Ascending aorta (tissue), 2 donors: ENCODE results near the gene ATXN7L1. TPM values are rescaled to one million over a fixed set of nuclear protein-coding genes. Genes with fewer than 3 reads are reported as not detected.

Source experiments
- DNase-seq, 2 donors: peaks; one replicate each; pipeline ENCODE4 v3.0.0-alpha.2; 2019; ENCODE audit warnings: low spot score in 2 of 2
- H3K27ac ChIP-seq, 2 donors: fragments of 200-600 bp; sonication (generic); one replicate each; pipeline ENCODE4 v1.5.1; 2016 to 2017; ENCODE audit warnings: mild to moderate bottlenecking in 1 of 2
- H3K27me3 ChIP-seq: fragments of 200-600 bp; sonication (generic); one replicate; pipeline ENCODE4 v1.5.1; 2017
- H3K36me3 ChIP-seq, 2 donors: fragments of 200-600 bp; sonication (generic); one replicate each; pipeline ENCODE4 v1.5.1; 2016
- H3K4me1 ChIP-seq, 2 donors: fragments of 200-600 bp; sonication (generic); one replicate each; pipeline ENCODE4 v1.5.1; 2016 to 2017; ENCODE audit warnings: mild to moderate bottlenecking in 1 of 2
- H3K4me3 ChIP-seq, 2 donors: fragments of 200-600 bp; sonication (generic); one replicate each; pipeline ENCODE4 v1.5.1; 2016 to 2017; ENCODE audit warnings: mild to moderate bottlenecking in 1 of 2
- H3K9me3 ChIP-seq, 2 donors: fragments of 200-600 bp; sonication (generic); one replicate each; pipeline ENCODE4 v1.5.1; 2016
- CTCF ChIP-seq, 3 experiments: fragments of 200-600 bp in 2 of 3; fragments of 450-650 bp in 1 of 3; sonication (generic) in 2 of 3; IDR thresholded peaks; one replicate each; pipeline ENCODE4 v1.5.1; 2016 to 2019; ENCODE audit warnings: antibody characterized with exemption in 3 of 3, mild to moderate bottlenecking in 1 of 3, moderate library complexity in 1 of 3
- intact Hi-C: fragments of 100-400 bp; cut with DNase I; formaldehyde crosslinking; loops from one replicate; pipeline ENCODE4 v1.15.1; 2023
- total RNA-seq: library from RNA; depleted of rRNA; stranded (reverse); fragments of >200 nt; gene quantifications from one replicate; pipeline ENCODE4 v1.1.0, GENCODE V29; 2016

Gene ATXN7L1
- total RNA-seq, 1 donor from 2014 or later = 7.5 TPM

- Histone ChIP-seq H3K36me3 (peaks cover 0 to 4% of the 10 kb centered on the region in 2 donors), H3K9me3 (no peaks in the 10 kb centered on the region), H3K4me3 (no peak overlapping the region), H3K4me1 (no peaks in the 10 kb centered on the region), H3K27ac (no peak overlapping the region), H3K27me3 (no peaks in the 10 kb centered on the region)
- TF ChIP-seq CTCF (IDR thresholded peaks at IDR 0.05) = no peak
- no peak for DNase-seq
- intact Hi-C loops = no loop called here
Observed at GRCh38 chr7:105751054-105751453, 125.3 kb downstream of the ATXN7L1 start.

GRCh38 chr7:105748701-105749100 is 127.7 kb downstream of the ATXN7L1 start:
- H3K4me1 ChIP-seq = no peaks in the 10 kb centered on the region
- no peak for TF ChIP-seq CTCF (IDR thresholded peaks at IDR 0.05)
- no peak overlapping the region for H3K4me3 ChIP-seq
- H3K36me3 ChIP-seq = peaks cover 0 to 4% of the 10 kb centered on the region in 2 donors
- DNase-seq = no peak
- intact Hi-C loops = no loop called here
- H3K27ac ChIP-seq = no peak overlapping the region
- no peaks in the 10 kb centered on the region for H3K9me3 ChIP-seq
- no peaks in the 10 kb centered on the region for H3K27me3 ChIP-seq

DNA sequence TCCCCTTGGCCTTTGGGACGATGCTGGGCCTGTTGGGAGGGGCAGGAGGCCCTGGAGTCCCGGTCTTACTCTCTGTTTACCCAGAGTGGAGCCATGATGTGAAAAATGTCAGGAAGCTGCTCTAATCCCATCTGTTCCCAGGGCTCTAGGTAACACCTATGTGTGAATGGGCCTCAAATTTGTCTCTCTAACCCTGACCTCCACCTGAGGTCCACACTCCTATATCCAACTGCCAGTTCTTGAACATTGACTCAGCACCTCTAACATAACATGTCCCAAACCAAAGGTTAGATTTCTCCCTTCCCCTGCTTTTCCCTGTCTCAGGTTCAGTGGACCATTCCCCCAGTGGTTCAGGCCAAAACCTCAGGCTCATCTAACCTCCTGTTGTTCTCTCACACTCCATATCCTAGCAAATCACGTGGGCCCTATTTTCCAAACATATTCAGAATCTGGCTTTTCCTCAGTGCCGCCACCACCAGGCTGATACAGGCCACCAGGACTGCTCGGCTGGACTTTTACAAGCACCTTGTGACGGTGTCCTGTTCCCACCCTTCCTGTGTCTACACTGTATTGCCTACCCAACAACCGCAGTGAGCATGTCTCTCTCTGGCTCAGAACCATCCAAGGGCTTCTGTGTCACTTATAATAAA is 130.6 kb downstream of the ATXN7L1 start:
- Histone ChIP-seq H3K4me1 (no peaks in the 10 kb centered on the region), H3K27me3 (no peaks in the 10 kb centered on the region), H3K4me3 (no peak overlapping the region), H3K36me3 (no peaks in the 10 kb centered on the region), H3K9me3 (no peaks in the 10 kb centered on the region), H3K27ac (no peak overlapping the region)
- intact Hi-C loops = no loop called here
- TF ChIP-seq CTCF (IDR thresholded peaks at IDR 0.05) = no peak
- DNase-seq = no peak

GRCh38 chr7:105744258-105744657 is 132.1 kb downstream of the ATXN7L1 start:
- no peak for TF ChIP-seq CTCF (IDR thresholded peaks at IDR 0.05)
- no peak overlapping the region for H3K4me3 ChIP-seq
- no peaks in the 10 kb centered on the region for H3K27me3 ChIP-seq
- no peaks in the 10 kb centered on the region for H3K9me3 ChIP-seq
- no peak overlapping the region for H3K27ac ChIP-seq
- no peaks in the 10 kb centered on the region for H3K36me3 ChIP-seq
- H3K4me1 ChIP-seq = no peaks in the 10 kb centered on the region
- intact Hi-C loops = no loop called here
- no peak for DNase-seq

DNA sequence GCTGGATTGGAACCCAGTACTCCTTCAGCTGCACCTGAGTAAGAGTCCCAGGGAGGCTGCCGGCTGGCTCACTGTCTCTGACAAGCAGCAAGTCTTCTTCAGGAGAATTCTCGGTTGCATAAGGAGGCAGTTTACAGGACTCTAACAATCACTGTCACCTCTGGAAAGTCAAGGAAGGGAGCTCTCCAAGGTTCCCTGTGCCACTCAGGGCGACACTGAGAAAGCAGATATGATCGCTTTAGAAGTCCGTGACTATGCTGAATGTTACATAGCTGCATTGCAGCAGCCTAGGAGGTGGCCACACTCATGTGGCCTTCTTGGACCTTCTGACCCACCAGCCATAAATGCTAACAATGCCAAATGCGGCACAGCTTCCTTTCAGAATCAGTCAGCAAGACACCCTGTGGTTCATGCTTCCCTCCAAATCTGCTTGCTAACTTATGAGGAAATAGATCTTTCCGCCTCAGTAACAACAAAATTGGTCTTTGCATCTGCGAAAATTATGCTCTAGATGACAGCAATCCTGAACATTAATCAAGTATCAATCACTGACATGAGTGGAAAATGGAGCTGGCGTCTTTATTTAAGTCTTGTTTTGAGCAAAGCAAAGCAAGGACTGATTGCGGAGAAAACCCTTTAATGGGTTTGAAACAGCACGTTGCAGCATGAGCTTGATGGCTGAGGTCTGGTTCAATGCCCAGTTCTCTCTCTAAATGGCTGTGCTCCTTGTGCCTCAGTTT is 132.9 kb downstream of the ATXN7L1 start:
- intact Hi-C loops = no loop called here
- Histone ChIP-seq H3K4me1 (no peaks in the 10 kb centered on the region), H3K27me3 (no peaks in the 10 kb centered on the region), H3K36me3 (no peaks in the 10 kb centered on the region), H3K4me3 (no peak overlapping the region), H3K9me3 (no peaks in the 10 kb centered on the region), H3K27ac (no peak overlapping the region)
- DNase-seq = no peak
- no peak for TF ChIP-seq CTCF (IDR thresholded peaks at IDR 0.05)
